ENCODE data around the gene CCDC57. TPM values are rescaled to one million over a fixed set of nuclear protein-coding genes. Genes with fewer than 3 reads are reported as not detected.
A peak's percentile ranks its signal among the peaks of the same experiment; 100 is the strongest.

CCDC57 gene
- total RNA-seq, 1 experiment from 2014 or later = 36.6 TPM

- H4K20me1 ChIP-seq (ENCODE audit: low read length) = peaks cover 27% of the 10 kb centered on the region
- POLR2A ChIA-PET (ENCODE audit: unreplicated experiment) = no interaction called here
- H3K9me2 ChIP-seq (replicated peaks; ENCODE audit: low read length) = no peaks in the 10 kb centered on the region
- no peak overlapping the region for H2AFZ ChIP-seq (ENCODE audit: low read length)
- CTCF ChIA-PET = no interaction called here
- BruUV-seq (replicated peaks) = TSS peak; percentile 23
- H3K4me3 ChIP-seq (ENCODE audit: low read length) = no peak overlapping the region
- no peak for DNase-seq
- peaks cover 46% of the 10 kb centered on the region for H3K79me2 ChIP-seq (ENCODE audit: low read length)
- H3K9me3 ChIP-seq (ENCODE audit: low read length) = no peaks in the 10 kb centered on the region
- intact Hi-C loops (cut with micrococcal nuclease) = no loop called here
- no peak overlapping the region for H3K9ac ChIP-seq (ENCODE audit: low read length)
- no peak for TF ChIP-seq EZH2 (IDR thresholded peaks at IDR 0.05; ENCODE audit: low read length, unreplicated experiment)
- no peak for TF ChIP-seq EZH2phosphoT487 (IDR thresholded peaks at IDR 0.05; ENCODE audit: borderline replicate concordance, low read length)
- no peak for TF ChIP-seq CTCF (conservative IDR thresholded peaks at IDR 0.05; ENCODE audit: low read depth, low read length)
- no peak overlapping the region for H3K27ac ChIP-seq (ENCODE audit: low read length)
- no peak for ATAC-seq
- no peak overlapping the region for H3K4me2 ChIP-seq (ENCODE audit: low read length)
- H3K27me3 ChIP-seq (ENCODE audit: low read length) = no peaks in the 10 kb centered on the region
- no peaks in the 10 kb centered on the region for H3F3A ChIP-seq (ENCODE audit: low read length, unreplicated experiment)
- H3K4me1 ChIP-seq (ENCODE audit: insufficient read depth, low read length) = peaks cover 24% of the 10 kb centered on the region
- no peaks in the 10 kb centered on the region for H3K36me3 ChIP-seq (ENCODE audit: low read depth, low read length)
These were observed 15.1 kb upstream of the CCDC57 start for GRCh38 chr17:82227629-82228277.

- H3K9me2 ChIP-seq (replicated peaks; ENCODE audit: low read length) = no peaks in the 10 kb centered on the region
- DNase-seq (no peak), ATAC-seq (no peak)
- H3K9ac ChIP-seq (ENCODE audit: low read length) = no peak overlapping the region
- H3K4me3 ChIP-seq (ENCODE audit: low read length) = no peak overlapping the region
- H2AFZ ChIP-seq (ENCODE audit: low read length) = no peak overlapping the region
- CTCF ChIA-PET = no interaction called here
- H3K4me1 ChIP-seq (ENCODE audit: insufficient read depth, low read length) = peaks cover 20% of the 10 kb centered on the region
- peaks cover 38% of the 10 kb centered on the region for H3K79me2 ChIP-seq (ENCODE audit: low read length)
- H3K27me3 ChIP-seq (ENCODE audit: low read length) = no peaks in the 10 kb centered on the region
- no peak for TF ChIP-seq EZH2 (IDR thresholded peaks at IDR 0.05; ENCODE audit: low read length, unreplicated experiment)
- TF ChIP-seq EZH2phosphoT487 (IDR thresholded peaks at IDR 0.05; ENCODE audit: borderline replicate concordance, low read length) = no peak
- H3F3A ChIP-seq (ENCODE audit: low read length, unreplicated experiment) = no peaks in the 10 kb centered on the region
- H3K4me2 ChIP-seq (ENCODE audit: low read length) = no peak overlapping the region
- POLR2A ChIA-PET (ENCODE audit: unreplicated experiment) = no interaction called here
- H4K20me1 ChIP-seq (ENCODE audit: low read length) = peaks cover 21% of the 10 kb centered on the region
- H3K9me3 ChIP-seq (ENCODE audit: low read length) = no peaks in the 10 kb centered on the region
- H3K36me3 ChIP-seq (ENCODE audit: low read depth, low read length) = no peaks in the 10 kb centered on the region
- no TSS peak for BruUV-seq (replicated peaks)
- intact Hi-C loops (cut with micrococcal nuclease) = no loop called here
- H3K27ac ChIP-seq (ENCODE audit: low read length) = no peak overlapping the region
These were observed 14.4 kb upstream of the CCDC57 start for GRCh38 chr17:82226809-82227628.

GRCh38 chr17:82226146-82226808, 13.6 kb upstream of the CCDC57 start:
- DNase-seq = no peak
- Histone ChIP-seq H2AFZ (ENCODE audit: low read length) (no peak overlapping the region), H3K4me3 (ENCODE audit: low read length) (no peak overlapping the region), H3K9ac (ENCODE audit: low read length) (no peak overlapping the region), H3K9me3 (ENCODE audit: low read length) (no peaks in the 10 kb centered on the region), H3K27ac (ENCODE audit: low read length) (no peak overlapping the region), H3K4me1 (ENCODE audit: insufficient read depth, low read length) (peaks cover 14% of the 10 kb centered on the region), H3K9me2 (replicated peaks; ENCODE audit: low read length) (no peaks in the 10 kb centered on the region), H3K4me2 (ENCODE audit: low read length) (no peak overlapping the region), H3K27me3 (ENCODE audit: low read length) (no peaks in the 10 kb centered on the region), H3K36me3 (ENCODE audit: low read depth, low read length) (no peaks in the 10 kb centered on the region), H3F3A (ENCODE audit: low read length, unreplicated experiment) (no peaks in the 10 kb centered on the region), H4K20me1 (ENCODE audit: low read length) (peaks cover 15% of the 10 kb centered on the region; the same call in 1 of the 2 replicates), H3K79me2 (ENCODE audit: low read length) (peaks cover 31% of the 10 kb centered on the region)
- BruUV-seq (replicated peaks) = no TSS peak
- ChIA-PET CTCF (no interaction called here), POLR2A (ENCODE audit: unreplicated experiment) (no interaction called here)
- TF ChIP-seq EZH2 (IDR thresholded peaks at IDR 0.05; ENCODE audit: low read length, unreplicated experiment) = no peak
- no peak for TF ChIP-seq EZH2phosphoT487 (IDR thresholded peaks at IDR 0.05; ENCODE audit: borderline replicate concordance, low read length)
- no peak for TF ChIP-seq CTCF (conservative IDR thresholded peaks at IDR 0.05; ENCODE audit: low read depth, low read length)
- ATAC-seq = no peak
- intact Hi-C loops (cut with micrococcal nuclease) = no loop called here
